Measurements from ENCODE around the gene KHDC4. TPM values are rescaled to one million over a fixed set of nuclear protein-coding genes. Genes with fewer than 3 reads are reported as not detected.

KHDC4 gene
- total RNA-seq, 1 experiment from 2014 or later, result 93.3 TPM

DNA sequence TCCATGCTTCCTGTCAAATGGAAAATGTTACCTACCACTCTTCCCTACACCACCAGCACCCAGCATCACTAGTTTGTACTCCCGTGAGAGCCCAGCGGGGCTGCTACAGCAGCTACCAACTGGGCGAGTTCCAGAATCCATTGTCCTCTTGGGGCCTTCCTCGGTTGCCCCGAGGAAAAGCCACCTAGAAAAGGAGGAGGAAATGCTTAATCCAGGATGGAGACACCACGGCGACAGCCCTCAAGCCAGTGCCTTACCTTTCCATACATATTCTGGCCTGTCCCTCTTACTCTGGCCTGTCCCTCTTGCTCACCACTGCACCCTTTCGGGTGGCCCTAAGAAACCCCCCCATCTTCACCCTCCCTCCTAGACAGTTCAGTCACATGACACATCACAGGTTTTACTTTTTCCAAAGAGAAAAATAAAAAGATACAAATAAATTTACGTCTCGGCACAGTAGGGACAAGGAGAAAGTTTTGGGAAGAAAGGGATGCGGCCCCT lies 23.5 kb downstream of the KHDC4 start:
- no peaks in the 10 kb centered on the region for H3K27me3 ChIP-seq (replicated peaks; ENCODE audit: insufficient read depth, low read depth, low read length, poor library complexity)
- peak; percentile 37 for DNase-seq (ENCODE audit: low spot score)
- H3K4me3 ChIP-seq (ENCODE audit: low read depth, low read length, poor library complexity, severe bottlenecking), result peak overlapping the region; percentile 57
- intact Hi-C loops (cut with micrococcal nuclease; ENCODE audit: unreplicated experiment), result no loop called here
- ChIA-PET CTCF (no interaction called here), POLR2A (ENCODE audit: low non-redundant PET) (no interaction called here)
- peaks cover 19% of the 10 kb centered on the region for H3K4me1 ChIP-seq (ENCODE audit: insufficient read depth, low read length, poor library complexity, severe bottlenecking)
- no peaks in the 10 kb centered on the region for H3K9me3 ChIP-seq (ENCODE audit: low read depth, low read length, poor library complexity, severe bottlenecking)
- TF ChIP-seq, protein P1, sequence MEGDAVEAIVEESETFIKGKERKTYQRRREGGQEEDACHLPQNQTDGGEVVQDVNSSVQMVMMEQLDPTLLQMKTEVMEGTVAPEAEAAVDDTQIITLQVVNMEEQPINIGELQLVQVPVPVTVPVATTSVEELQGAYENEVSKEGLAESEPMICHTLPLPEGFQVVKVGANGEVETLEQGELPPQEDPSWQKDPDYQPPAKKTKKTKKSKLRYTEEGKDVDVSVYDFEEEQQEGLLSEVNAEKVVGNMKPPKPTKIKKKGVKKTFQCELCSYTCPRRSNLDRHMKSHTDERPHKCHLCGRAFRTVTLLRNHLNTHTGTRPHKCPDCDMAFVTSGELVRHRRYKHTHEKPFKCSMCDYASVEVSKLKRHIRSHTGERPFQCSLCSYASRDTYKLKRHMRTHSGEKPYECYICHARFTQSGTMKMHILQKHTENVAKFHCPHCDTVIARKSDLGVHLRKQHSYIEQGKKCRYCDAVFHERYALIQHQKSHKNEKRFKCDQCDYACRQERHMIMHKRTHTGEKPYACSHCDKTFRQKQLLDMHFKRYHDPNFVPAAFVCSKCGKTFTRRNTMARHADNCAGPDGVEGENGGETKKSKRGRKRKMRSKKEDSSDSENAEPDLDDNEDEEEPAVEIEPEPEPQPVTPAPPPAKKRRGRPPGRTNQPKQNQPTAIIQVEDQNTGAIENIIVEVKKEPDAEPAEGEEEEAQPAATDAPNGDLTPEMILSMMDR (conservative IDR thresholded peaks at IDR 0.05; ENCODE audit: low read depth, low read length), result no peak
- no peak for TF ChIP-seq EZH2 (IDR thresholded peaks at IDR 0.05; ENCODE audit: borderline replicate concordance, low read depth, low read length, poor library complexity, severe bottlenecking)
- H3K27ac ChIP-seq (ENCODE audit: low read depth, low read length, poor library complexity, severe bottlenecking), result peak overlapping the region; percentile 27
- BruUV-seq (replicated peaks), result no TSS peak
- peaks cover 64% of the 10 kb centered on the region for H3K36me3 ChIP-seq (ENCODE audit: insufficient read depth, low read length, poor library complexity, severe bottlenecking)

DNA sequence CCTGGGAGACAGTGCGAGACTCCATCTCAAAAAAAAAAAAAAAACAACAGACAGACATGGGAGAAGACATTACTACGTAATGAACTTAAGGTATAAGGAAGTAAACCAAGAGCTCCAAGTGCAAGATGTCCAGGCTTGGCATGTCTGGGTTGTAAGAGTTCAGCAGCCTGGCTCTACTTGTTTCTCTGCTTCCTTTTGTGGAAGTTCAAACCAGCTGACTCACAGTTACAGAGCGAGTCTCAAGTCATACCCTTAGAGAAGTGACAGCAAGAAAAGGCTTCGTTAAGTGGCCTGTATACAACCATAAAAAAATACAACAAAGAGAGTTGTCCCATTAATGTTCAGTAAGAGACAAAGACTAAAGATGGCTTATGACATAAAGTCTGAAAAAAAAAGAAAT lies 24.3 kb downstream of the KHDC4 start:
- H3K36me3 ChIP-seq (ENCODE audit: insufficient read depth, low read length, poor library complexity, severe bottlenecking), result peaks cover 64% of the 10 kb centered on the region
- POLR2A ChIA-PET (ENCODE audit: low non-redundant PET), result no interaction called here
- DNase-seq (ENCODE audit: low spot score), result no peak
- no peak for TF ChIP-seq EZH2 (IDR thresholded peaks at IDR 0.05; ENCODE audit: borderline replicate concordance, low read depth, low read length, poor library complexity, severe bottlenecking)
- TF ChIP-seq, protein P1 (conservative IDR thresholded peaks at IDR 0.05; ENCODE audit: low read depth, low read length), result no peak
- H3K4me1 ChIP-seq (ENCODE audit: insufficient read depth, low read length, poor library complexity, severe bottlenecking), result peaks cover 21% of the 10 kb centered on the region
- intact Hi-C loops (cut with micrococcal nuclease; ENCODE audit: unreplicated experiment), result no loop called here
- no TSS peak for BruUV-seq (replicated peaks)
- CTCF ChIA-PET, result no interaction called here
- H3K4me3 ChIP-seq (ENCODE audit: low read depth, low read length, poor library complexity, severe bottlenecking), result peak overlapping the region; percentile 57
- H3K27ac ChIP-seq (ENCODE audit: low read depth, low read length, poor library complexity, severe bottlenecking), result peak overlapping the region; percentile 27
- no peaks in the 10 kb centered on the region for H3K9me3 ChIP-seq (ENCODE audit: low read depth, low read length, poor library complexity, severe bottlenecking)
- H3K27me3 ChIP-seq (replicated peaks; ENCODE audit: insufficient read depth, low read depth, low read length, poor library complexity), result no peaks in the 10 kb centered on the region

DNA sequence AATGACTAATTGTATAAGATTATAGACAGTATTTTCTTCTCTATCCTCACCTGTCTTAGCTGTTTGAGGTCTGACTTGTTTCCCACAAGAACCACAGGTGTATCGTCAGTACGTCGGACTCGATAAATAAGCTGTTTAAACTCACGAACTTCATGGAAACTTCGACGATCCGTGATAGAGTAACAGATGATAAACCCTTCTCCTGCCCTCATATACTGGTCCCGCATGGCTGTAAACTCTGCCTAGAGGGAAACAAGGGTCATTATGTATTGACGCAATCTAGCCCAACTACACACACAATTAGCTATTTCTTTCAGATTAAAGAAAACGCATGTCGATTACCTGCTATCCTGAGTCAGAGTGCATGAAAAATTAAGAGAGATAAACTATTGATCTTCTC lies 30.0 kb downstream of the KHDC4 start:
- CTCF ChIA-PET, result no interaction called here
- no peaks in the 10 kb centered on the region for H3K27me3 ChIP-seq (replicated peaks; ENCODE audit: insufficient read depth, low read depth, low read length, poor library complexity)
- peaks cover 71% of the 10 kb centered on the region for H3K36me3 ChIP-seq (ENCODE audit: insufficient read depth, low read length, poor library complexity, severe bottlenecking)
- DNase-seq (ENCODE audit: low spot score), result no peak
- intact Hi-C loops (cut with micrococcal nuclease; ENCODE audit: unreplicated experiment), result no loop called here
- TF ChIP-seq, protein P1 (conservative IDR thresholded peaks at IDR 0.05; ENCODE audit: low read depth, low read length), result no peak
- TF ChIP-seq EZH2 (IDR thresholded peaks at IDR 0.05; ENCODE audit: borderline replicate concordance, low read depth, low read length, poor library complexity, severe bottlenecking), result no peak
- no peak overlapping the region for H3K4me3 ChIP-seq (ENCODE audit: low read depth, low read length, poor library complexity, severe bottlenecking)
- H3K27ac ChIP-seq (ENCODE audit: low read depth, low read length, poor library complexity, severe bottlenecking), result no peak overlapping the region
- BruUV-seq (replicated peaks), result no TSS peak
- no peaks in the 10 kb centered on the region for H3K9me3 ChIP-seq (ENCODE audit: low read depth, low read length, poor library complexity, severe bottlenecking)
- POLR2A ChIA-PET (ENCODE audit: low non-redundant PET), result interaction anchor here (0.7 kb wide), 1 partner anchor 79 kb away, joined by 4 read pairs; no protein-coding TSS in a partner anchor
- H3K4me1 ChIP-seq (ENCODE audit: insufficient read depth, low read length, poor library complexity, severe bottlenecking), result peaks cover 12% of the 10 kb centered on the region
